Keratinocyte (primary cell): ENCODE results near the gene MS4A7.

ENCODE experiments used
- EZH2 ChIP-seq: IDR thresholded peaks from one replicate; pipeline ENCODE4 v1.6.1; 2012; ENCODE audit warnings: inconsistent platforms, mild to moderate bottlenecking, low read length, moderate library complexity
- TF ChIP-seq, protein P1 (sequence below), 3 experiments: IDR thresholded peaks in 1 of 3; conservative IDR thresholded peaks in 1 of 3; optimal IDR thresholded peaks in 1 of 3; 2 replicates in 2 of 3; 3 replicates in 1 of 3; pipeline versions ENCODE3 to v1.5.1; 2011; ENCODE audit warnings: low read length in 3 of 3, mild to moderate bottlenecking in 3 of 3, moderate library complexity in 2 of 3, control low read depth in 1 of 3, inconsistent platforms in 1 of 3; ENCODE audit not compliant: insufficient read depth in 2 of 3; ENCODE audit errors: extremely low read depth in 1 of 3

- TF ChIP-seq, protein P1, sequence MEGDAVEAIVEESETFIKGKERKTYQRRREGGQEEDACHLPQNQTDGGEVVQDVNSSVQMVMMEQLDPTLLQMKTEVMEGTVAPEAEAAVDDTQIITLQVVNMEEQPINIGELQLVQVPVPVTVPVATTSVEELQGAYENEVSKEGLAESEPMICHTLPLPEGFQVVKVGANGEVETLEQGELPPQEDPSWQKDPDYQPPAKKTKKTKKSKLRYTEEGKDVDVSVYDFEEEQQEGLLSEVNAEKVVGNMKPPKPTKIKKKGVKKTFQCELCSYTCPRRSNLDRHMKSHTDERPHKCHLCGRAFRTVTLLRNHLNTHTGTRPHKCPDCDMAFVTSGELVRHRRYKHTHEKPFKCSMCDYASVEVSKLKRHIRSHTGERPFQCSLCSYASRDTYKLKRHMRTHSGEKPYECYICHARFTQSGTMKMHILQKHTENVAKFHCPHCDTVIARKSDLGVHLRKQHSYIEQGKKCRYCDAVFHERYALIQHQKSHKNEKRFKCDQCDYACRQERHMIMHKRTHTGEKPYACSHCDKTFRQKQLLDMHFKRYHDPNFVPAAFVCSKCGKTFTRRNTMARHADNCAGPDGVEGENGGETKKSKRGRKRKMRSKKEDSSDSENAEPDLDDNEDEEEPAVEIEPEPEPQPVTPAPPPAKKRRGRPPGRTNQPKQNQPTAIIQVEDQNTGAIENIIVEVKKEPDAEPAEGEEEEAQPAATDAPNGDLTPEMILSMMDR (optimal IDR thresholded peaks at IDR 0.05 in 1 of 3, IDR thresholded peaks at IDR 0.05 in 1 of 3, conservative IDR thresholded peaks at IDR 0.05 in 1 of 3; ENCODE audit: extremely low read depth in 1 of 3, insufficient read depth in 2 of 3, low read length in 3 of 3): no peak
- TF ChIP-seq EZH2: no peak
These were observed at the start of gene MS4A7 for GRCh38 chr11:60378354-60378753.
